Brain microvascular endothelial cell (primary cell): Measurements from ENCODE around the gene OR2J2.
"Not testable (repeated sequence)": the region's sequence is repeated elsewhere in the genome, so short reads cannot be mapped to it uniquely, and the experiment has no call there.

Experiments
- DNase-seq: peaks from one replicate; pipeline ENCODE4 v3.0.0-alpha.2; 2020
- H3K27ac ChIP-seq: fragments of 250-450 bp; sonication (Bioruptor Pico); 2 replicates; pipeline ENCODE4 v1.5.1; 2020; ENCODE audit warnings: mild to moderate bottlenecking, moderate library complexity
- H3K27me3 ChIP-seq: fragments of 250-450 bp; sonication (Bioruptor Pico); replicated peaks from 2 replicates; pipeline ENCODE4 v1.5.1; 2020; ENCODE audit warnings: mild to moderate bottlenecking
- H3K36me3 ChIP-seq: fragments of 250-450 bp; sonication (Bioruptor Pico); replicated peaks from 2 replicates; pipeline ENCODE4 v1.5.1; 2020; ENCODE audit warnings: mild to moderate bottlenecking
- H3K4me3 ChIP-seq: 2 replicates; pipeline ENCODE4 v1.5.1; 2011; ENCODE audit warnings: low read depth, mild to moderate bottlenecking, control low read depth, low read length, moderate library complexity
- CTCF ChIP-seq: IDR thresholded peaks from 2 replicates; pipeline ENCODE4 v1.5.1; 2011; ENCODE audit warnings: low read depth, mild to moderate bottlenecking, moderate library complexity, low read length, control low read depth, inconsistent platforms; ENCODE audit errors: missing control alignments
- in situ Hi-C: cut with HindIII; loops from 2 replicates; pipeline ENCODE4 v1.10.0; 2017; ENCODE audit warnings: low sequenced_read_pairs, low pct_ligation_motif_present

Gene OR2J2

GRCh38 chr6:29170607-29171006 lies at the start of gene OR2J2:
OR2J2 (plus strand) TSS chr6:29170907; CDS start chr6:29173636, 2,729 bp downstream.
- H3K4me3 ChIP-seq, H3K27ac ChIP-seq, DNase-seq, H3K27me3 ChIP-seq, H3K36me3 ChIP-seq, in situ Hi-C loops: not testable (repeated sequence)

- Histone ChIP-seq H3K27me3 (no peaks in the 10 kb centered on the region), H3K27ac (no peak overlapping the region), H3K4me3 (no peak overlapping the region), H3K36me3 (no peaks in the 10 kb centered on the region)
- no peak for DNase-seq
- in situ Hi-C loops, result no loop called here
- no peak for TF ChIP-seq CTCF
Observed at GRCh38 chr6:29129326-29130012, 41.2 kb upstream of the OR2J2 start.

GRCh38 chr6:29130644-29131043 lies 40.1 kb upstream of the OR2J2 start:
- H3K27me3 ChIP-seq, result no peaks in the 10 kb centered on the region
- in situ Hi-C loops, result no loop called here
- DNase-seq, result no peak
- H3K4me3 ChIP-seq, result no peak overlapping the region
- H3K36me3 ChIP-seq, result no peaks in the 10 kb centered on the region
- H3K27ac ChIP-seq, result no peak overlapping the region
- no peak for TF ChIP-seq CTCF

GRCh38 chr6:29131691-29132090 lies 39.0 kb upstream of the OR2J2 start:
- in situ Hi-C loops, result no loop called here
- no peak for DNase-seq
- Histone ChIP-seq H3K4me3 (no peak overlapping the region), H3K27ac (no peak overlapping the region), H3K36me3 (no peaks in the 10 kb centered on the region), H3K27me3 (no peaks in the 10 kb centered on the region)
- TF ChIP-seq CTCF, result no peak

GRCh38 chr6:29137724-29138123 lies 33.0 kb upstream of the OR2J2 start:
- in situ Hi-C loops, result no loop called here

GRCh38 chr6:29141606-29142005 lies 29.1 kb upstream of the OR2J2 start:
- Histone ChIP-seq H3K27ac (no peak overlapping the region), H3K36me3 (no peaks in the 10 kb centered on the region), H3K4me3 (no peak overlapping the region), H3K27me3 (no peaks in the 10 kb centered on the region)
- in situ Hi-C loops, result no loop called here
- no peak for DNase-seq
- TF ChIP-seq CTCF, result no peak

More at GRCh38 chr6:29137724-29138123, 33.0 kb upstream of the OR2J2 start:
- no peak overlapping the region for H3K4me3 ChIP-seq
- no peaks in the 10 kb centered on the region for H3K36me3 ChIP-seq
- TF ChIP-seq CTCF, result no peak
- no peak for DNase-seq
- H3K27me3 ChIP-seq, result no peaks in the 10 kb centered on the region
- no peak overlapping the region for H3K27ac ChIP-seq
